GM20000 (cell line): ENCODE data around the gene LZTS2.
"Not testable (repeated sequence)": the region's sequence is repeated elsewhere in the genome, so short reads cannot be mapped to it uniquely, and the experiment has no call there.

Experiments used
- DNase-seq: peaks from one replicate; pipeline ENCODE4 v3.0.0; 2012; ENCODE audit warnings: low spot score
- TF ChIP-seq, protein P1 (sequence below): IDR thresholded peaks from 2 replicates; pipeline ENCODE4 v1.5.1; 2012; ENCODE audit warnings: mild to moderate bottlenecking, control low read depth; ENCODE audit errors: extremely low read depth, missing control alignments

The LZTS2 gene

GRCh38 chr10:101029520-101030295, 30.1 kb downstream of the LZTS2 start:
- no peak for DNase-seq
- TF ChIP-seq, protein P1, sequence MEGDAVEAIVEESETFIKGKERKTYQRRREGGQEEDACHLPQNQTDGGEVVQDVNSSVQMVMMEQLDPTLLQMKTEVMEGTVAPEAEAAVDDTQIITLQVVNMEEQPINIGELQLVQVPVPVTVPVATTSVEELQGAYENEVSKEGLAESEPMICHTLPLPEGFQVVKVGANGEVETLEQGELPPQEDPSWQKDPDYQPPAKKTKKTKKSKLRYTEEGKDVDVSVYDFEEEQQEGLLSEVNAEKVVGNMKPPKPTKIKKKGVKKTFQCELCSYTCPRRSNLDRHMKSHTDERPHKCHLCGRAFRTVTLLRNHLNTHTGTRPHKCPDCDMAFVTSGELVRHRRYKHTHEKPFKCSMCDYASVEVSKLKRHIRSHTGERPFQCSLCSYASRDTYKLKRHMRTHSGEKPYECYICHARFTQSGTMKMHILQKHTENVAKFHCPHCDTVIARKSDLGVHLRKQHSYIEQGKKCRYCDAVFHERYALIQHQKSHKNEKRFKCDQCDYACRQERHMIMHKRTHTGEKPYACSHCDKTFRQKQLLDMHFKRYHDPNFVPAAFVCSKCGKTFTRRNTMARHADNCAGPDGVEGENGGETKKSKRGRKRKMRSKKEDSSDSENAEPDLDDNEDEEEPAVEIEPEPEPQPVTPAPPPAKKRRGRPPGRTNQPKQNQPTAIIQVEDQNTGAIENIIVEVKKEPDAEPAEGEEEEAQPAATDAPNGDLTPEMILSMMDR, result no peak

- no peak for DNase-seq
- TF ChIP-seq, protein P1, result no peak
Observed at GRCh38 chr10:101030496-101031127, 31.0 kb downstream of the LZTS2 start.

DNA sequence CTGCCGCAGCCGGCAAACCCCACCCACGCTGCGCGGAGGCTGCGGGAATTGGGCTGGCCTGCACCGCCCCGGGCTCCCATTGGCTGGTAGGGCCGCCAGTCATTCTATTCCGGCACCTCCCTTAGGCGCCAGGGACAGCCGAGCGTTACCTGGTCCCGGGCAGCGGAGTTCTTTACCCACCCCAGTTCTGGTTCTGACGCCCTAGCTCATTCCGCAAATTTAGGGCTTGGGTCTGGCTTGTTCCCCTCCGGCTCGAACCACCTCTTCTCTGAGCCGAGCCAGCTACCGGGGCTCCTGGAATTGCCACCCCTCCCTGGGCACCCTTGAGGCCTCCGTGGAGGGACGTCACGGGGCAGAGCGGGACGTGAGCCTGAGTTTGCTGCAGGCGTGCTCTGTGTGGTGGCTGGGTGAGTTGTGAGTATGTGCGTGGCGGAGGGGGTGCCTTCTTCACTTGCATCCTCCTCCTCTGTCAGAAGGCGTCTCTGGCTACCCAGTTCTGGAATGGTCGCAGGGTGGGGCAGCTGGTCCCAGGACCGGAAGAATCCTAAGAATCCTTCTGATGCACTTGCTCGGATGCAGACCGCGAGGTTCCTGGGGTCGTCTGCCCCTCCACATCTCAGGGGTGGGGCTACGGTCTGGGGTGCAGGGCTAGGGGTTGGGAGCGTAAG, 31.7 kb downstream of the LZTS2 start, which contains the start of the genes PDZD7 and SFXN3:
TSS of gene PDZD7 (minus strand) at position 2 of the 668 bp plus-strand sequence. CDS start 910 bp downstream, outside the sequence.
TSS of gene SFXN3 (plus strand) at position 107 of the 668 bp plus-strand sequence. CDS start 3,461 bp downstream, outside the sequence.
- TF ChIP-seq, protein P1, result no peak
- peak; percentile 97 for DNase-seq

DNA sequence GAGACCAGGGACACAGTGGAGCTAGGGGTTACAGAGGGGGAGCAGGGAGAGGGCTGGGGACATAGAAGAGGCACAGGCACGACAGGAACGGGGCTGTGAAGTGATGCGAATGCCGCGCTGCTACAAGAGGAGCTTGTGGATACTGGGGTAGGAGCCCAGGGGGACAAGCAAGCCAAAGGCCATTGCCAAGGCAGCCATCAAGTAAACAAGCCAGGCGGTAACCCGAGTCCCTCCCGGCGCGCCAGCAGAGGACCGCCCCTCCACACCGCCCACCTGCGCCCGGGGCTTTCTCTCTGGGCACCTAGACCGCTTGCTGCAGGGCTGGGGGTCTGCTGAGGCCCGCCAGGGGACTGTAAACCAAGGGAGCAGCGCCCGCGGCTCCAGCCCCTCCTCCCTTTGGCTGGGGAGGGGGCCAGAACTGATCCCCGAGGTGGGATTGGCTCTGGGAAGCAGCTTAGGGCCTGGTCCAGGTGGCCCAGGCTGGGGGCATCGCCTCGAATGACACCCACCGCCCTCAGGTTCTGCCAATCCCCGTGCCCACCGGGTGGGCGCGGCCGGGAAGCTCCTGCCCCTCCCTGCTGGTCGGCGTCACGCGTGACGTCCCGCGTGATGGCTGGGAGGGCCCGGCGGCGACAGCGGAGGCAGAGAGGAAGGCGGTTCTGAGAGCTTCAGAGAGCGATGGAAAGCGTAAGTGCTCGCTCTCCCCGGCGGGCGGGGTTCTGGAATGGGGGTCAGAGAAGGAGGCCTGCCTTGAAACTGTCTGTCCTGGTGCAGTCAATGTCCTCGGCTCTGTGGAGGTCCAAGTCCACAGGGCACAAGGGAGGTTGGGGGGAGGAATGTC, 32.4 kb downstream of the LZTS2 start:
- TF ChIP-seq, protein P1, result no peak
- no peak for DNase-seq

DNA sequence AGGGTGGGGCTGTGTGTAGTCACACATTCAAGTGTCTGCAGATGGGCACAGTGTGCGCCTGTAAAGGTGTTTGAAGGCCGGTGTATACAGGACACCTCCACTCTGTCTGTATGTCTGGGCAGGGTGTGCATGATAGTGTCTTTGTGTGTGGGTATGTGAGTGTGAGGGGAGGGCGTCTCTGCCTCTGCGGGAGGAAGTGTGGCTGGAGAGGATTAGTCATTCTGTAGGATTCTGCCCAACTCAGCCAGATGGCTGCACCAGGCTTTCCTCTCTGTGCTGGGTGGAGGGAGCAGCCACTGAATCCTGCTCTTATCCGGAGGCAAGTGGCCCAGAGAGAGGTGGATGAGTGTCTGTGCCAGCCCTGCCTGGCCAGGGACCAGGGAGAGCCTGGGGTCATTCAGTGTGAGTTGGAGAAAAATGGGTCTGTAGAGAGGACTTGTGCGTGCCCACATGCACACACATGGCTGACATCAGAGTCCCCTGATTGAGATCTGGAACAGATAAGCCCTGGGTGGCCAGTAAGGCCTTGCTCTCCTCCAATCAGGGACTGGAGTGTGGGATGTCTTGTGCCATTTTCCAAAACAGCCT, 33.1 kb downstream of the LZTS2 start:
- DNase-seq, result no peak
- TF ChIP-seq, protein P1, result no peak

GRCh38 chr10:101033276-101033675, 33.7 kb downstream of the LZTS2 start:
- TF ChIP-seq, protein P1, result no peak
- DNase-seq, result no peak

DNA sequence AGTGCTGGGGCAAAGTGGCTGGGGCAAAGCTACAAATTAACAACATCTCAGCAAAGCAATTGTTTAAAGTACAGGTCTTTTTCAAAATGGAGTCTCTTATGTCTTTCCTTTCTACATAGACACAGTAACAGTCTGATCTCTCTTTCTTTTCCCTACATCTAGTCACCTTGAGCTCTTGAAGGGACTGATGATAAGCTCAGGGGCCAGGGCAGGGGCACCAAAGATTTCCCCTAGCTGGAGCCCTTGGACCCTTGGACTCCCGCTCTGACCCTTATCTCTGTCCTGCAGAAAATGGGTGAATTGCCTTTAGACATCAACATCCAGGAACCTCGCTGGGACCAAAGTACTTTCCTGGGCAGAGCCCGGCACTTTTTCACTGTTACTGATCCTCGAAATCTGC, 34.8 kb downstream of the LZTS2 start:
- DNase-seq, result not testable (repeated sequence)
